GM18951 (cell line): ENCODE data around the gene SRGAP1.
"Not testable (repeated sequence)": the region's sequence is repeated elsewhere in the genome, so short reads cannot be mapped to it uniquely, and the experiment has no call there.

Experiments used
- POLR2A ChIP-seq: IDR thresholded peaks from 4 replicates; pipeline ENCODE4 v1.6.1; 2011; ENCODE audit warnings: mild to moderate bottlenecking; ENCODE audit not compliant: insufficient read length, insufficient read depth; ENCODE audit errors: extremely low read depth
- in situ Hi-C: fragments of 300-500 bp; cut with MboI; formaldehyde crosslinking; loops from one replicate; pipeline ENCODE4 v1.12.0; 2022; ENCODE audit warnings: low sequenced_read_pairs, mixed read lengths, inconsistent platforms; ENCODE audit not compliant: unreplicated experiment

The SRGAP1 gene

GRCh38 chr12:64122154-64122553, 277.7 kb downstream of the SRGAP1 start:
- no peak for TF ChIP-seq POLR2A
- in situ Hi-C loops = no loop called here

GRCh38 chr12:64122995-64123394, 278.5 kb downstream of the SRGAP1 start:
- in situ Hi-C loops = no loop called here
- TF ChIP-seq POLR2A = no peak

GRCh38 chr12:64123448-64123847, 278.9 kb downstream of the SRGAP1 start:
- in situ Hi-C loops = no loop called here
- TF ChIP-seq POLR2A = no peak

- no peak for TF ChIP-seq POLR2A
- in situ Hi-C loops = no loop called here
Observed at GRCh38 chr12:64124511-64125197, 280.2 kb downstream of the SRGAP1 start.

- in situ Hi-C loops = no loop called here
- no peak for TF ChIP-seq POLR2A
Observed at GRCh38 chr12:64125913-64126312, 281.4 kb downstream of the SRGAP1 start.

GRCh38 chr12:64127811-64128210, 283.3 kb downstream of the SRGAP1 start:
- in situ Hi-C loops = no loop called here
- no peak for TF ChIP-seq POLR2A

GRCh38 chr12:64128366-64128765, 283.9 kb downstream of the SRGAP1 start:
- TF ChIP-seq POLR2A = no peak
- in situ Hi-C loops = no loop called here

- in situ Hi-C loops = not testable (repeated sequence)
Observed at GRCh38 chr12:64130476-64130875, 286.0 kb downstream of the SRGAP1 start.

GRCh38 chr12:64131456-64131855, 287.0 kb downstream of the SRGAP1 start:
- in situ Hi-C loops = not testable (repeated sequence)

- in situ Hi-C loops = not testable (repeated sequence)
Observed at GRCh38 chr12:64132672-64133071, 288.2 kb downstream of the SRGAP1 start.

GRCh38 chr12:64137117-64137516, 292.6 kb downstream of the SRGAP1 start:
- TF ChIP-seq POLR2A = no peak
- in situ Hi-C loops = no loop called here

GRCh38 chr12:64139021-64139420, 294.5 kb downstream of the SRGAP1 start:
- in situ Hi-C loops = no loop called here
- TF ChIP-seq POLR2A = no peak

GRCh38 chr12:64142382-64142781, 297.9 kb downstream of the SRGAP1 start:
- in situ Hi-C loops = no loop called here
- TF ChIP-seq POLR2A = no peak

GRCh38 chr12:64142784-64143183, 298.3 kb downstream of the SRGAP1 start:
- in situ Hi-C loops = no loop called here
- TF ChIP-seq POLR2A = no peak

GRCh38 chr12:64145226-64145625, 300.7 kb downstream of the SRGAP1 start:
- in situ Hi-C loops = no loop called here
- no peak for TF ChIP-seq POLR2A
